Mammary epithelial cell (primary cell): ENCODE results near the gene RIOK2.

Source experiments
- EZH2 ChIP-seq: IDR thresholded peaks from 2 replicates; pipeline ENCODE4 v1.6.1; 2012; ENCODE audit warnings: low read length, inconsistent platforms, borderline replicate concordance
- TF ChIP-seq, protein P1 (sequence below), 2 donors: IDR thresholded peaks in 1 of 2; conservative IDR thresholded peaks in 1 of 2; 2 replicates each; pipeline ENCODE4 v1.5.1; 2011 to 2012; ENCODE audit warnings: inconsistent platforms in 2 of 2, low read length in 2 of 2, mild to moderate bottlenecking in 2 of 2, control low read depth in 1 of 2, low read depth in 1 of 2; ENCODE audit not compliant: insufficient read depth in 1 of 2; ENCODE audit errors: extremely low read depth in 1 of 2

DNA sequence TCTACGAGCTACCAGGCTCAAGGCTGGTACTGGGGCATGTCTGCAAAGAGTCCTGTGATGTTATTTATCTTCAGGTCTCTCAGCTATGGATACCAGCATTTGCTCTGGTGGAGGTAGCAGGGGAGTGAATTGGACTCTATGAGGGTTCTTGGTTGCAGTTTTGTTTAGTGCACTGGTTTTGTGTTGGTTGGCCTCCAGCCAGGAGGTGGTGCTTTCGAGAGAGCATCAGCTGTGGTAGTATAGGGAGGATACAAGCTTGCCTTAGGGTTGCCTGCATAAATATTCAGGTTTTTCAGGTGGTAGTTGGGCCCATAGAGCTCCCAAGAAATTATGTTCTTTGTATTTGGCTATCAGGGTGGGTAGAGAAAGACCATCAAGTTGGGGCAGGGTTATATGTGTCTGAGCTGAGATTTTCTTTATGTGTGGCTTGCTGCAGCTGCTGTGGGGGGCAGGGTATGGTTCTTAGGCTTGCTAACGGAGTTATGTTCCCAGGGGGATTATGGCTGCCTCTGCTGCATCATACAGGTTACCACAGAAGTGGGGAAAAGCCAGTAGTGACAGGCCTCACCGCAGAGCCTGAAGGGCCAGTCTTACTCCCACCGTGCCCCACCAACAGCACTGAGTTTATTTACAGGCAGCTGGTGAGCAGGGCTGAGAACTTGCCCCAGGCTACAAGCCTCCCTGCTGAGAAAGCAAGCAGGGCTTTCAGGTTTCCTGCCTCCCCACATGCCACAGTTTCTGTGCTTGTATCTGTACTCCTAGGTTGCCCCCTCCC lies 9.7 kb upstream of the RIOK2 start:
- no peak for TF ChIP-seq EZH2
- TF ChIP-seq, protein P1, sequence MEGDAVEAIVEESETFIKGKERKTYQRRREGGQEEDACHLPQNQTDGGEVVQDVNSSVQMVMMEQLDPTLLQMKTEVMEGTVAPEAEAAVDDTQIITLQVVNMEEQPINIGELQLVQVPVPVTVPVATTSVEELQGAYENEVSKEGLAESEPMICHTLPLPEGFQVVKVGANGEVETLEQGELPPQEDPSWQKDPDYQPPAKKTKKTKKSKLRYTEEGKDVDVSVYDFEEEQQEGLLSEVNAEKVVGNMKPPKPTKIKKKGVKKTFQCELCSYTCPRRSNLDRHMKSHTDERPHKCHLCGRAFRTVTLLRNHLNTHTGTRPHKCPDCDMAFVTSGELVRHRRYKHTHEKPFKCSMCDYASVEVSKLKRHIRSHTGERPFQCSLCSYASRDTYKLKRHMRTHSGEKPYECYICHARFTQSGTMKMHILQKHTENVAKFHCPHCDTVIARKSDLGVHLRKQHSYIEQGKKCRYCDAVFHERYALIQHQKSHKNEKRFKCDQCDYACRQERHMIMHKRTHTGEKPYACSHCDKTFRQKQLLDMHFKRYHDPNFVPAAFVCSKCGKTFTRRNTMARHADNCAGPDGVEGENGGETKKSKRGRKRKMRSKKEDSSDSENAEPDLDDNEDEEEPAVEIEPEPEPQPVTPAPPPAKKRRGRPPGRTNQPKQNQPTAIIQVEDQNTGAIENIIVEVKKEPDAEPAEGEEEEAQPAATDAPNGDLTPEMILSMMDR (conservative IDR thresholded peaks at IDR 0.05 in 1 of 2, IDR thresholded peaks at IDR 0.05 in 1 of 2; ENCODE audit: extremely low read depth in 1 of 2, insufficient read depth in 1 of 2, low read depth in 1 of 2, low read length in 2 of 2): no peak
